HFF-Myc (cell line): Measurements from ENCODE around the gene SMARCAL1.

Experiments
- DNase-seq: peaks from one replicate; pipeline ENCODE4 v3.0.0-alpha.2; 2011; ENCODE audit warnings: low read depth; ENCODE audit errors: extremely low read depth
- H3K4me3 ChIP-seq: replicated peaks from 2 replicates; pipeline ENCODE4 v1.5.1; 2011; ENCODE audit warnings: low read depth, mild to moderate bottlenecking, control low read depth, low read length
- CTCF ChIP-seq: IDR thresholded peaks from 2 replicates; pipeline ENCODE4 v1.5.1; 2012; ENCODE audit warnings: mild to moderate bottlenecking, low read depth, low read length, control low read depth; ENCODE audit errors: missing control alignments

SMARCAL1 gene

GRCh38 chr2:216408426-216409290 lies 3.6 kb upstream of the SMARCAL1 start:
- no peak for TF ChIP-seq CTCF
- DNase-seq = no peak
- H3K4me3 ChIP-seq = no peak overlapping the region

- no peak for TF ChIP-seq CTCF
- DNase-seq = no peak
- H3K4me3 ChIP-seq = no peak overlapping the region
These were observed 1.7 kb upstream of the SMARCAL1 start for GRCh38 chr2:216410550-216410949.

GRCh38 chr2:216413882-216414281 lies 1.6 kb downstream of the SMARCAL1 start:
- no peak overlapping the region for H3K4me3 ChIP-seq
- no peak for TF ChIP-seq CTCF

GRCh38 chr2:216414772-216415319 lies 2.6 kb downstream of the SMARCAL1 start:
- TF ChIP-seq CTCF = no peak
- no peak overlapping the region for H3K4me3 ChIP-seq
- no peak for DNase-seq

More at GRCh38 chr2:216413882-216414281, 1.6 kb downstream of the SMARCAL1 start:
- DNase-seq = no peak

- TF ChIP-seq CTCF = no peak
- H3K4me3 ChIP-seq = no peak overlapping the region
- no peak for DNase-seq
These were observed 3.3 kb downstream of the SMARCAL1 start for GRCh38 chr2:216415541-216415940.

GRCh38 chr2:216416571-216417307 lies 4.5 kb downstream of the SMARCAL1 start:
- no peak overlapping the region for H3K4me3 ChIP-seq
- no peak for DNase-seq
- no peak for TF ChIP-seq CTCF
